HG03280 (cell line): ENCODE data around the gene ZCCHC8.
"Not testable (repeated sequence)": the region's sequence is repeated elsewhere in the genome, so short reads cannot be mapped to it uniquely, and the experiment has no call there.

ENCODE experiments used
- ATAC-seq: cut with Tn5 transposase; IDR thresholded peaks from one replicate; pipeline ENCODE4 v1.9.1; 2021; ENCODE audit warnings: mild to moderate bottlenecking, moderate library complexity; ENCODE audit not compliant: unreplicated experiment

Gene ZCCHC8

GRCh38 chr12:122473543-122474323, 27.0 kb downstream of the ZCCHC8 start:
- ATAC-seq = no peak

GRCh38 chr12:122471324-122472226, 29.2 kb downstream of the ZCCHC8 start:
- ATAC-seq = no peak

GRCh38 chr12:122470576-122470975, 30.2 kb downstream of the ZCCHC8 start:
- ATAC-seq = not testable (repeated sequence)

DNA sequence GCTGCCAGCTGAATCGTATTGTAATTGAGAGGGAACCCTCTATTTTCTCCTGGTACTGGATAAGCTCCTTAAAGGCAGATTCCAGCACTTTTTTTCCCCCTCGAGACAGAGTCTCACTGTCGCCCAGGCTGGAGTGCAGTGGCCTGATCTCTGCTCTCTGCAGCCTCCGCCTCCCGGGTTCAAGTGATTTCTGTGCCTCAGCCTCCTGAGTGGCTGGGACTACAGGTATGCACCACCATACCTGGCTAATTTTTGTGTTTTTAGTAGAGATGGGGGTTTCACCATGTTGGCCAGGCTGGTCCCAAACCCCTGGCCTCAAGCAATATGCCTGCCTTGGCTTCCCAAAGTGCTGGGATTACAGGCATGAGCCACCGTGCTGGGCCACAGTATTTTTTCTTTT, 30.9 kb downstream of the ZCCHC8 start:
- ATAC-seq = not testable (repeated sequence)

- no peak for ATAC-seq
Observed at GRCh38 chr12:122467983-122468382, 32.7 kb downstream of the ZCCHC8 start.

- not testable (repeated sequence) for ATAC-seq
Observed at GRCh38 chr12:122464317-122465042, 36.3 kb downstream of the ZCCHC8 start.

DNA sequence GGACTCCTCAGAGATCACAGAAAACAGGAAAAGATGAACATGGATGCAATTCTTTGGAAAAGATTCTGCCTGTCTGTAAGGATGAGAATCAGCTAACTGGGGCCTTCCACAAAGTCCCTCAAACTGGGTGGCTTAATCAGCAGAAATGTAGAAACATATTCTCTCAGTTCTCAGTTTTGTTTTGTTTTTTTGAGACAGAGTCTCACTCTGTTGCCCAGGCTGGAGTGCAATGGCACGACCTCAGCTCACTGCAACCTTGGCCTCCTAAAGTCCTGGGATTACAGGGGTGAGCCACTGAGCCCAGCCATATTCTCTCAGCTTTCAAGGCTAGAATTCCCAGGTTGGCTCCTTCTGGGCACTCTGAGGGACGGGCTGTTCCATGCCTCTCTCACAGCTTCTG, 40.1 kb downstream of the ZCCHC8 start:
- no peak for ATAC-seq

- ATAC-seq = no peak
Observed at GRCh38 chr12:122460061-122460460, 40.7 kb downstream of the ZCCHC8 start.

DNA sequence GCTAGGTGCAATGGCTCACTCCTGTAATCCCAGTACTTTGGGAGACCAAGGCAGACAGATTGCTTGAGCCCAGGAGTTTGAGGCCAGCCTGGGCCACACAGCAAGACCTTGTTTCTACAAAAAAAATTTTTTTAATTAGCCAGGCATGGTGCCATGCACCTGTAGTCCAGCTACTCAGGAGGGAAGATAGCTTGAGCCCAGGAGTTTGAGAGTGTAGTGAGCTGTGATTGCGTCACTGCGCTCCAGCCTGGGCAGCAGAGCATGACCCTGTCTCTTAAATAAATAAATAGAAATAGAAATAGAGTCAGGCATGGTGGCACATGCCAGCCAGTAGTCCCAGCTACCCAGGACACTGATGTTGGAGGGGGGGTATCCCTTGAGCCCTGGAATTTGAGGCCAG, 41.5 kb downstream of the ZCCHC8 start:
- ATAC-seq = no peak

DNA sequence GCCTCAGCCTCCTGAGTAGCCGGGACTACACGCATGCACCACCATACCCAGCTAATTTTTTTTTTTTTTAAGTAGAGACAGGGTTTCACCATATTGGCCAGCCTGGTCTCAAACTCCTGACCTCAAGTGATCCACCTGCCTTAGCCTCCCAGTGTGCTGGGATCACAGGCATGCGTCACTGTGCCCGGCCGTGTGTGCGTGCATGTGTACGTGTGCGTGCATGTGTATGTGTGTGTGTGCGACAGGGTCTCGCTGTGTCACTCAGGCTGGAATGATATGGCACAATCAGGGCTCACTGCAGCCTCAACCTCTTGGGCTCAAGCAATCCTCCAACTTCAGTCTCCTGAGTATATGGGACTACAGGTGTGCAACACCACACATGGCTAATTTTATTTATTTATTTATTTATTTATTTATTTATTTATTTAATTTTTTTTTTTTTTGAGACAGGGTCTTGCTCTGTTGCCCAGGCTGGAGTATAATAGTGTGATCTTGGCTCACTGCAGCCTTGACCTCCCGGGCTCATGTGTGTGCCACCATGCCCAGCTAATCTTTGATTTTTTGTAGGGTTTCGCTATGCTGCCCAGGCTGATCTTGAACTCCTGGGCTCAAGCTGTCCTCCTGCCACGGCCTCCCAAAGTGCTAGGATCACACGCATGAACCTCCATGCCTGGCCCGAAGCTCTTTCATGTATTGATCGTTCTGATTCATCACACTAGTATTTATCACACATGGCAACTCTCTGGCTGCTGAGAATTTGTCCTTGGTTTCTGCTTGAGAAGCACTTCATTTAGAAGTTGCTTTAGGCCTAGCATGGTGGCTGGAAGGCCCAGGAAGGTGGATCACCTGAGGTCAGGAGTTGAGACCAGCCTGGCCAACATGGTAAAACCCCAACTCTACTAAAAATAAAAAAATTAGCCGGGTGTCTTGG, 42.4 kb downstream of the ZCCHC8 start:
- no peak for ATAC-seq

- ATAC-seq = no peak
Observed at GRCh38 chr12:122457627-122458026, 43.1 kb downstream of the ZCCHC8 start.

DNA sequence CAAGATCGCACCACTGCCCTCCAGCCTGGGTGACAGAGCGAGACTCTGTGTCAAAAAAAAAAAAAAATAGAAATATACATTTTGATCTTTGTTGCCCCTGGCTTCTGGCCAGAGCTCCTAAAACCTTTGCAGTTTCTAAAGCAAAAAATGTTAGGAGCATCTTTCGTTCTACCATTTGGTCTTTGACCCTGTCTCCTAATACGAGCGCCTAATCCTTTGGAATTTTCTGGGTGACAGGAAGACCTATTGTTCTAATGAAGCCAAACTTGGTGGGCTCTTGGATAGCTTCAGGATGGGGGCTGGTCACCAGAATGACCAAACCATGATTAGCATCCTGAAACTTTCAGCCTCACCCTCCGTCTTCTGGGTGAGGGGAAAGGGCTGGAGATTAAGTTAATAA, 46.0 kb downstream of the ZCCHC8 start:
- ATAC-seq = no peak

DNA sequence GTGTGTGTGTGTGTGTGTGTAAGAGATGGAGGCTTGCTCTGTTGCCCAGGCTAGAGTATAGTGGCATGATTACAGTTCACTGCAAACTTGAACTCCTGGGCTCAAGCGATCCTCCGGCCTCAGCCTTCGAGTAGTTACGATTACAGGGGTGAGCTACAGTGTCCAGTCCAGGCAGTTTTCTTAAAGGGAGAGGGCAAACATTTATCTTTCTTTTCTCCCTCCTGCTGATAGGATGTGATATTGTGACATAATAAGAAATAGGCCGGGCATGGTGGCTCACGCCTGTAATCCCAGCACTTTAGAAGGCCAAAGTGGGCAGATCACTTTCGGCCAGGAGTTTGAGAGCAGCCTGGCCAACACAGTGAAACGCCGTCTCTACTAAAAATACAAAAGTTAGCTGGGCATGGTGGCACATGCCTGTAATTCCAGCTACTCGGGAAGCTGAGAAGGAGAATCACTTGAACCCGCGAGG, 46.4 kb downstream of the ZCCHC8 start:
- no peak for ATAC-seq

DNA sequence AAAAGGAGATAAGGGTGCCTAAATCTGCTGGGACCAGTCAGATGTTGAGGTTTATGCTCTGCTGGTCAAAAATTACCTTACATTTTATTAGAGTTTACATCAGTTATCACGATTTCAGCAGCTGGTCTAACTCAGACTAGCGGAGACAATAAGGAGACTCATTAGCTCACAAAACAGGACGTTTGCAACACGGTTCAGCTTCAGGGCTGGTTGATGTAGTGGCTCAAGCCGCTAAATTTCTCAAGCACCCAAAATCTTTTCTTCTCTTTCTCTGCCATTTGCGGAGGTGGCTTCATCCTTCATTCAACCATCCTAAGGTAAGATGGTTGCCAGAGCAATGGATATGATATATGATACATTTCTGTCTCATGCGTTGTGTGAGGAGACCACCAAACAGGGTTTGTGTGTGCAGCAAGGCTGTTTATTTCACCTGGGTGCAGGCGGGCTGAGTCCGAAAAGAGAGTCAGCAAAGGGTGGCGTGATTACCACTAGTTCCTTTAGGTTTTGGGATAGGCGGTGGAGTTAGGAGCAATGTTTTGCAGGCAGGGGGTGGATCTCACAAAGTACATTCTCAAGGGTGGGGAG, 47.9 kb downstream of the ZCCHC8 start:
- no peak for ATAC-seq

GRCh38 chr12:122449317-122449716, 51.4 kb downstream of the ZCCHC8 start:
- no peak for ATAC-seq

DNA sequence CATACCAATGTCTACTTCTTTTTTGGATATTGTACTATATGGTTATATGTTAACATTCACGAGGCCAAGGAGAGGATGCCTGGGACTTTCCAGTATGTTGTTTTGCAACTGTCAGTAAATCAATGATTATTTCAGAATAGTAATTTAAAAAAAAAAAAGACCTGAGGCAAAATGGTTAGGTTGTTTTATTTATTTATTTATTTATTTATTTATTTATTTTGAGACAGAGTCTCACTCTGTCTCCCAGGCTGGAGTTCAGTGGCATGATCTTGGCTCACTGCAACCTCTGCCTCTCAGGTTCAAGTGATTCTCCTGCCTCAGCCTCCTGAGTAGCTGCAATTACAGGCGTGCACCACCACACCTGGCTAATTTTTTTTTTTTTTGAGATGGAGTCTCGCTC, 52.9 kb downstream of the ZCCHC8 start:
- not testable (repeated sequence) for ATAC-seq

DNA sequence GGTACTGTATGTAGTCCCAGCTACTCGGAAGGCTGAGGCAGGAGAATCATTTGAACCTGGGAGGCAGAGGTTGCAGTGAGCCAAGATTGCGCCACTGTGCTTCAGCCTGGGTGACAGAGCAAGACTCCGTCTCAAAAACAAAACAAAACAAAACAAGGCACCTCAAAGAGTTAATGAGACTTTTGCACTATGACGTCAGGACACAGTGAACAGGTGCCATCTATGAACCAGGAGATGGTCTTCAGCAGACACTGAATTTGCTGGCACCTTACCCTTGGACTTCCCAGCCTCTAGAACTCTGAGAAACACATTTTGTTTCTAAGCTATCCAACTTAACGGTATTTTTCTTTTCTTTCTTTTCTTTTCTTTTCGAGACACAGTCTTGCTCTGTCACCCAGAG, 54.3 kb downstream of the ZCCHC8 start:
- not testable (repeated sequence) for ATAC-seq

GRCh38 chr12:122444071-122444470, 56.7 kb downstream of the ZCCHC8 start:
- not testable (repeated sequence) for ATAC-seq

DNA sequence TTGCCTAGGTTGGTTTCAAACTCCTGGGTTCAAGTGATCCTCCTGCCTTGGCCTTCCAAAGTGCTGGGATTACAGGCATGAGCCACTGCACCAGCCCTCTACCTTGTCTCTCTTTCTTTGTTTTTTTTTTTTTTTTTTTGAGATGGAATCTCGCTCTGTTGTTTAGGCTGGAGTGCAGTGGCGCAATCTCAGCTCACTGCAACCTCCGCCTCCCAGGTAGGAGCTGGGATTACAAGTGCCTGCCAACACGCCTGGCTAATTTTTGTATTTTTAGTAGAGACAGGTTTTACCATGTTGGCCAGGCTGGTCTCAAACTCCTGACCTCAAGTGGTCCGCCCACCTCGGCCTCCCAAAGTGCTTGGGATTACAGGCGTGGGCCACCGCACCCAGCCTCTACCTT, 61.9 kb downstream of the ZCCHC8 start:
- ATAC-seq = not testable (repeated sequence)

DNA sequence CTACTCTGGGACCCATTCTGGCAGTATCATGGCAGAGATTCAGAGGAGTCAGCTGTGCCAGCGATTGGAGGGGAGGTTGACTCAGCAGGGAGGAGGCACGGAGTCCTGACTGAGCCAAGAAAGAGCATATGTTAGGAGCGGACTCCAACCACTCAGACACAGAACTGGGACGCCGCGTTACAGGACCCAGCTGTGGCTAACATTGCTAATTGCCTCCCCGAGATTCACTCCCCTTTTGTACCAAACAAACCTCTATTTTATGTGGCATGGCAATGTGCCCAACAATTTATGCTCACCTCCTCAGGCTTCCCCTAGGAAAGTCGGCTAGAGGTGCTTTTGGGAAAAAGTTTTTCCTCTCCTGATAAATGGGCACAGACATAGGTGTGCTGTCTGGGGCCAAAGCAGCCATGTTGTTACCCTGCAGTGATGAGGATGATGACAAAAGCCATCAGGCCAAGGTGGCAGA, 63.0 kb downstream of the ZCCHC8 start:
- no peak for ATAC-seq
